Naive B cell (primary cell): ENCODE results near the gene TMIE. TPM values are rescaled to one million over a fixed set of nuclear protein-coding genes. Genes with fewer than 3 reads are reported as not detected.

Experiments used
- ATAC-seq, 2 donors: fragments of 150-1000 bp; cut with Tn5 transposase; 2 replicates each; pipeline ENCODE4 v1.10.0; 2021; ENCODE audit warnings: low read depth in 2 of 2, mild to moderate bottlenecking in 2 of 2, moderate library complexity in 2 of 2
- DNase-seq: peaks from one replicate; pipeline ENCODE4 v3.0.0; 2022
- H3K27ac Mint-ChIP-seq, 6 donors: one replicate each; pipeline ENCODE4 v1.8.0; 2020 to 2022; ENCODE audit warnings: mild to moderate bottlenecking in 6 of 6, mixed read lengths in 6 of 6, moderate library complexity in 5 of 6, inconsistent platforms in 2 of 6
- H3K27me3 Mint-ChIP-seq, 3 donors: one replicate each; pipeline ENCODE4 v1.8.0; 2021 to 2022; ENCODE audit warnings: mixed read lengths in 3 of 3, mild to moderate bottlenecking in 1 of 3
- H3K36me3 Mint-ChIP-seq, 2 donors: one replicate each; pipeline ENCODE4 v1.8.0; 2020 to 2022; ENCODE audit warnings: mixed read lengths in 2 of 2, inconsistent platforms in 1 of 2, mild to moderate bottlenecking in 1 of 2
- H3K4me1 Mint-ChIP-seq, 3 donors: one replicate each; pipeline ENCODE4 v1.8.0; 2020 to 2022; ENCODE audit warnings: mixed read lengths in 3 of 3, inconsistent platforms in 1 of 3, mild to moderate bottlenecking in 1 of 3, moderate library complexity in 1 of 3
- H3K4me3 Mint-ChIP-seq, 8 donors: one replicate each; pipeline ENCODE4 v1.8.0; 2020 to 2022; ENCODE audit warnings: mild to moderate bottlenecking in 8 of 8, mixed read lengths in 8 of 8, moderate library complexity in 8 of 8, inconsistent platforms in 2 of 8
- H3K9me3 Mint-ChIP-seq, 7 donors: one replicate each; pipeline ENCODE4 v1.8.0; 2020 to 2022; ENCODE audit warnings: mixed read lengths in 7 of 7, mild to moderate bottlenecking in 5 of 7, inconsistent platforms in 2 of 7, moderate library complexity in 1 of 7
- polyA plus RNA-seq, 6 donors: library from polyadenylated mRNA; unstranded; fragments of 300-500 nt; fragmentation: Illumina TruSeq; gene quantifications; one replicate each; pipeline ENCODE4 v1.2.3, GENCODE V29; 2021; ENCODE audit warnings: low read depth in 6 of 6

The TMIE gene
- polyA plus RNA-seq, 6 donors from 2014 or later: not detected

- H3K36me3 Mint-ChIP-seq: no peaks in the 10 kb centered on the region
- ATAC-seq (no peak), DNase-seq (no peak)
- H3K4me3 Mint-ChIP-seq: no peak overlapping the region
- no peaks in the 10 kb centered on the region for H3K9me3 Mint-ChIP-seq
- H3K27me3 Mint-ChIP-seq: peaks cover 0 to 21% (median 7%) of the 10 kb centered on the region in 3 donors
- no peak overlapping the region for H3K27ac Mint-ChIP-seq
- peaks cover 5 to 12% (median 8%) of the 10 kb centered on the region in 3 donors for H3K4me1 Mint-ChIP-seq
These were observed 36.0 kb upstream of the TMIE start for GRCh38 chr3:46664971-46665762.

- Mint-ChIP-seq H3K36me3 (no peaks in the 10 kb centered on the region), H3K4me3 (no peak overlapping the region), H3K9me3 (no peaks in the 10 kb centered on the region), H3K4me1 (peaks cover 2 to 5% (median 5%) of the 10 kb centered on the region in 3 donors), H3K27me3 (peaks cover 0 to 21% (median 7%) of the 10 kb centered on the region in 3 donors), H3K27ac (peak overlapping the region in 1 of 6 donors; percentile 1)
- ATAC-seq (no peak), DNase-seq (no peak)
These were observed 35.3 kb upstream of the TMIE start for GRCh38 chr3:46665763-46666452.

- no peak for DNase-seq
- H3K9me3 Mint-ChIP-seq: no peaks in the 10 kb centered on the region
- H3K36me3 Mint-ChIP-seq: no peaks in the 10 kb centered on the region
- peaks cover 0 to 21% (median 7%) of the 10 kb centered on the region in 3 donors for H3K27me3 Mint-ChIP-seq
- H3K4me1 Mint-ChIP-seq: peaks cover 0 to 5% (median 0%) of the 10 kb centered on the region in 3 donors
- H3K4me3 Mint-ChIP-seq: no peak overlapping the region
- no peak for ATAC-seq
- H3K27ac Mint-ChIP-seq: peak overlapping the region in 1 of 6 donors; percentile 59
These were observed 34.7 kb upstream of the TMIE start for GRCh38 chr3:46666453-46666845.

- H3K27ac Mint-ChIP-seq: no peak overlapping the region
- H3K4me1 Mint-ChIP-seq: peaks cover 0 to 2% (median 0%) of the 10 kb centered on the region in 3 donors
- no peaks in the 10 kb centered on the region for H3K9me3 Mint-ChIP-seq
- H3K27me3 Mint-ChIP-seq: peaks cover 0 to 16% (median 2%) of the 10 kb centered on the region in 3 donors
- ATAC-seq (no peak), DNase-seq (no peak)
- H3K4me3 Mint-ChIP-seq: no peak overlapping the region
- no peaks in the 10 kb centered on the region for H3K36me3 Mint-ChIP-seq
These were observed 34.1 kb upstream of the TMIE start for GRCh38 chr3:46667061-46667621.

- Mint-ChIP-seq H3K36me3 (no peaks in the 10 kb centered on the region), H3K9me3 (no peaks in the 10 kb centered on the region), H3K27me3 (peaks cover 0 to 11% (median 0%) of the 10 kb centered on the region in 3 donors), H3K27ac (no peak overlapping the region), H3K4me1 (no peaks in the 10 kb centered on the region), H3K4me3 (no peak overlapping the region)
- DNase-seq (no peak), ATAC-seq (no peak)
These were observed 33.5 kb upstream of the TMIE start for GRCh38 chr3:46667657-46668056.

GRCh38 chr3:46668116-46668515, 33.1 kb upstream of the TMIE start:
- H3K27me3 Mint-ChIP-seq: peaks cover 0 to 7% (median 0%) of the 10 kb centered on the region in 3 donors
- H3K27ac Mint-ChIP-seq: no peak overlapping the region
- no peak for ATAC-seq
- H3K4me3 Mint-ChIP-seq: no peak overlapping the region
- H3K36me3 Mint-ChIP-seq: no peaks in the 10 kb centered on the region
- H3K9me3 Mint-ChIP-seq: no peaks in the 10 kb centered on the region
- no peaks in the 10 kb centered on the region for H3K4me1 Mint-ChIP-seq
- DNase-seq: no peak

GRCh38 chr3:46668591-46668990, 32.6 kb upstream of the TMIE start:
- H3K36me3 Mint-ChIP-seq: no peaks in the 10 kb centered on the region
- DNase-seq (no peak), ATAC-seq (no peak)
- no peak overlapping the region for H3K4me3 Mint-ChIP-seq
- H3K9me3 Mint-ChIP-seq: no peaks in the 10 kb centered on the region
- no peak overlapping the region for H3K27ac Mint-ChIP-seq
- H3K4me1 Mint-ChIP-seq: no peaks in the 10 kb centered on the region
- H3K27me3 Mint-ChIP-seq: peaks cover 0 to 6% (median 4%) of the 10 kb centered on the region in 3 donors

- DNase-seq (no peak), ATAC-seq (no peak)
- Mint-ChIP-seq H3K4me1 (no peaks in the 10 kb centered on the region), H3K4me3 (no peak overlapping the region), H3K27ac (no peak overlapping the region), H3K27me3 (peaks cover 0 to 7% (median 6%) of the 10 kb centered on the region in 3 donors), H3K9me3 (no peaks in the 10 kb centered on the region), H3K36me3 (no peaks in the 10 kb centered on the region)
These were observed 31.8 kb upstream of the TMIE start for GRCh38 chr3:46669191-46669999.

- H3K27ac Mint-ChIP-seq: no peak overlapping the region
- H3K9me3 Mint-ChIP-seq: no peaks in the 10 kb centered on the region
- H3K27me3 Mint-ChIP-seq: peaks cover 0 to 7% (median 6%) of the 10 kb centered on the region in 3 donors
- no peaks in the 10 kb centered on the region for H3K4me1 Mint-ChIP-seq
- DNase-seq: no peak
- ATAC-seq: no peak
- H3K4me3 Mint-ChIP-seq: no peak overlapping the region
- H3K36me3 Mint-ChIP-seq: no peaks in the 10 kb centered on the region
These were observed 30.9 kb upstream of the TMIE start for GRCh38 chr3:46670000-46670890.

- H3K4me1 Mint-ChIP-seq: no peaks in the 10 kb centered on the region
- no peaks in the 10 kb centered on the region for H3K9me3 Mint-ChIP-seq
- H3K27me3 Mint-ChIP-seq: peaks cover 0 to 7% (median 6%) of the 10 kb centered on the region in 3 donors
- DNase-seq: no peak
- H3K27ac Mint-ChIP-seq: peak overlapping the region in 1 of 6 donors; percentile 59
- H3K4me3 Mint-ChIP-seq: no peak overlapping the region
- H3K36me3 Mint-ChIP-seq: no peaks in the 10 kb centered on the region
- ATAC-seq: no peak
These were observed 30.2 kb upstream of the TMIE start for GRCh38 chr3:46670891-46671427.

- Mint-ChIP-seq H3K4me3 (no peak overlapping the region), H3K9me3 (no peaks in the 10 kb centered on the region), H3K36me3 (no peaks in the 10 kb centered on the region), H3K27me3 (peaks cover 0 to 7% (median 6%) of the 10 kb centered on the region in 3 donors), H3K27ac (peak overlapping the region in 1 of 6 donors; percentile 59), H3K4me1 (no peaks in the 10 kb centered on the region)
- no peak for ATAC-seq
- DNase-seq: no peak
These were observed 29.4 kb upstream of the TMIE start for GRCh38 chr3:46671541-46672348.

GRCh38 chr3:46672349-46672695, 28.9 kb upstream of the TMIE start:
- Mint-ChIP-seq H3K4me3 (no peak overlapping the region), H3K4me1 (no peaks in the 10 kb centered on the region), H3K27ac (no peak overlapping the region), H3K9me3 (no peaks in the 10 kb centered on the region), H3K27me3 (peaks cover 0 to 7% (median 6%) of the 10 kb centered on the region in 3 donors), H3K36me3 (no peaks in the 10 kb centered on the region)
- no peak for ATAC-seq
- no peak for DNase-seq
